Subcutaneous adipose tissue (tissue), 4 donors: ENCODE results near the gene TRAF3. TPM values are rescaled to one million over a fixed set of nuclear protein-coding genes. Genes with fewer than 3 reads are reported as not detected.

Experiments
- total RNA-seq, 4 donors: library from RNA; depleted of rRNA; stranded (reverse); fragments of >200 nt; gene quantifications; one replicate each; pipeline ENCODE4 v1.1.0, GENCODE V29; 2016
- TF ChIP-seq, protein P1 (sequence below): fragments of 450-650 bp; IDR thresholded peaks from one replicate; pipeline ENCODE4 v1.5.1; 2016; ENCODE audit warnings: low read depth, mild to moderate bottlenecking, control low read depth, antibody characterized with exemption, moderate library complexity

Gene TRAF3
- total RNA-seq, 4 donors from 2014 or later = 11.0 to 21.0 (median 14.0) TPM

DNA sequence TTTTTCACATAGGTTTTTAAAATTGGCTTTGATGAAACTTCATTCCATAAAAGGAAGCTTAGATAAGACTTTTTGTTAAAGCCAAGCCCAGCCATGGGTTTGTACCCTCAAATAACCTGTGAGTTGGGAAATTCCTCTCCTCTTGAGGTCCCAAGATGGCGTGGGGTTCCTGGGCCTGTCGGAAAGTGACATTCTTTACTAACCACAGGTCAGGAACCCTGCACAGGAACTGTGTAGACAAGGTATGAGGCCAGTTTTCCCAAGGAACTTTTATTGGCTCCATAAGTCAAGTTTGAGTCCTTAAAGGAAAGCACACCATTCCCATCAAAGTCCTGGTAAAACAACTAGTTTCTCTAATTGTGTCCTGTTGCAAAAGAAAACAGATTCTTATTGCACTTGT, 80.2 kb downstream of the TRAF3 start:
- TF ChIP-seq, protein P1, sequence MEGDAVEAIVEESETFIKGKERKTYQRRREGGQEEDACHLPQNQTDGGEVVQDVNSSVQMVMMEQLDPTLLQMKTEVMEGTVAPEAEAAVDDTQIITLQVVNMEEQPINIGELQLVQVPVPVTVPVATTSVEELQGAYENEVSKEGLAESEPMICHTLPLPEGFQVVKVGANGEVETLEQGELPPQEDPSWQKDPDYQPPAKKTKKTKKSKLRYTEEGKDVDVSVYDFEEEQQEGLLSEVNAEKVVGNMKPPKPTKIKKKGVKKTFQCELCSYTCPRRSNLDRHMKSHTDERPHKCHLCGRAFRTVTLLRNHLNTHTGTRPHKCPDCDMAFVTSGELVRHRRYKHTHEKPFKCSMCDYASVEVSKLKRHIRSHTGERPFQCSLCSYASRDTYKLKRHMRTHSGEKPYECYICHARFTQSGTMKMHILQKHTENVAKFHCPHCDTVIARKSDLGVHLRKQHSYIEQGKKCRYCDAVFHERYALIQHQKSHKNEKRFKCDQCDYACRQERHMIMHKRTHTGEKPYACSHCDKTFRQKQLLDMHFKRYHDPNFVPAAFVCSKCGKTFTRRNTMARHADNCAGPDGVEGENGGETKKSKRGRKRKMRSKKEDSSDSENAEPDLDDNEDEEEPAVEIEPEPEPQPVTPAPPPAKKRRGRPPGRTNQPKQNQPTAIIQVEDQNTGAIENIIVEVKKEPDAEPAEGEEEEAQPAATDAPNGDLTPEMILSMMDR = no peak

DNA sequence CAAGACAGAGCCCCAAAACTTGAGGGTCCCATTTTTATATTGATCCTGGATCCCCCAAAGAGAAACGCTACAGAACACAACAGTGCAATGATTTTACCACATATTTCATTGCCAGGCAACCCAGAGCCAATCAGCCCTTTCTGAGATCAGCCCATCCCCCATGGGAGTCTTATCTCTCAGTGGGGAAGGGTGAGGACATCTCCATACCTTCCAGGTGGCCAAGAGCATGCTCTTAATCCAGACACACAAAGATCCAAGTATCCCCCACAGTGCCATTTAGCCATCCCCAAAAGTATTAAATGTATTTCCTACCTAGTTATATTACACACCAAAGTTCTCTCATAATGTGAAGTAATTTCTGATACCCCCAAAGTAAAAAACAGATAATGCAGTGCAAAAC, 82.7 kb downstream of the TRAF3 start:
- TF ChIP-seq, protein P1 = no peak

DNA sequence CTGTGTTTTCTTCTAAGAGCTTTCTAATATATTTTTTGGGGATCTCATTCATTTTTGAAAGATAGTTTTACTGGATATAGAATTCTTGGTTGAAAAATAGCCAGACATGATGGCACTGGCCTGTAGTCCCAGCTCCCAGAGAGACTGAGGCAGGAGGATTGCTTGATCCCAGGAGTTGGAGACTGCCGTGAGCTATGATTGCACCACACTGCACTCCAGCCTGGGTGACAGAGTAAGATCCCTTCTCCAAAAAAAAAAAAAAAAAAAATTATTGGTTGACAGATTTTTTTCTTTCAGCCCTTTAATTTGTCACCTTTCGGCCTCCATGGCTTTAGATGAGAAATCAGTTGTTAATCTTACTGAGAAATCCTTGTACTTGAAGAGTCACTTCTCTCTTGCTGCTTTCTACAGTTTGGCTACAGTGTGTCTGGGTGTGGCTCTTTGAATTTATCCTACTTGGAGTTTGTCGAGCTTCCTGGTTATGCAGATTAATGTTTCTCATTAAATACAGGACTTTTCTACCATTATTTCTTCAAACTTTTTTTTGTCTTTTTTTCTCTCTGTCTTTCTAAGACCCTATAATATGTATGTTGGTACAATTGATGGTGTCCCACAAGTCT, 85.0 kb downstream of the TRAF3 start:
- TF ChIP-seq, protein P1 = no peak

DNA sequence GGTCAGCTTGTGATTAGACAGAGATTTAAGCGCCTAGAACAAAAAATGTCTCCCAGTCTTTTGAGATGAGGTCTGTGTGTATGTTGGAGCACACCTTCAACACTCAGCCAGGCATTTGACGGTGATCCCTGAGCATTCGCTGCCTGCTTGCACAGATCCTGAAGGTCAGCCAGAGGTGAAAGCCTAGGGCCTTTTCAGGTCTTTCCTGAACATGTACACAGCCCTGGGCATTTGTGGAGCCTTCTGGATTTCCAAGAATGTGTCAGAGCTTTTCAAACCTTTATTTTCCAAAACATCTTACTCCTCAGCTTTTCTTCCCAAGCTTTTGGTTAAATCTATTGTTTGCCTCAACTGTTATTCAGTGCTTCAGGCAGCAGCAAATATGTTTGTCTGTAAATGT, 86.1 kb downstream of the TRAF3 start:
- TF ChIP-seq, protein P1 = no peak

DNA sequence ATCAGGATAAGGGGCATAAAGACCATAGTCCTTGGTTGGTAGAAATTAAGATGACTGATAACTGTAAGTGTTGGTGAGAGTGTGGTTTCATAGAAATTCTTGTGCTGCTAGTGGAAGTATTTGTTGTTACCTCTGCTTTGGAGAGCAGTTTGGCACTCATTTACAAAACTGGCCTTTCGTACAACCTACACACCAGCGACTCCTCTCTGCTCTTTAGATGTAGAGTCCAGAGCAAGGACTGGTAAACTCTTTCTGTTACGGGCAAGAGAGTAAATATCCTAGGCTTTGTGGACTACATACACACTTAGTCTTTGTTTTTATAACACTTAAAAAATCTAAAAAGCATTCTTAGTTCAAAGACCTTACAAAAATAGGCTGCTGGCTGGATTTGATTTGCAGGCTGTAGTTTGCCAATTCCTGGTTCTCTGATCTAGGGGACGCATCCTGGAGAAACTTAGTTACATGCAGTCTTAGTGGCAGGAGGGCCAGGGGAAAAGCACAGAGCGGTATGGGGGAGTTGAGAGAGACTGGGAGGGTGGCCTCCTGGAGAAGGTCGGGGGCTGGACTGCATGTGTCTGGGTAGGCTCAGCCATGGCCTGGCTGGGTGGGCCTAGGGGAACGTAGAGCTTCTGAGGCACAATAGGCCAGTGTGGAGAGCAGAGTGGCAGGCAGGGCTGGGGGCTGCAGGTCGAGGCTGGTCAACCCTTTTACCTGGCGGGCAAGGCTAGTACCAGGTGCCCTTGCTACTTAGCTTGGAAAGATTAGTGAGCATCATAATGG, 89.9 kb downstream of the TRAF3 start:
- TF ChIP-seq, protein P1 = no peak

DNA sequence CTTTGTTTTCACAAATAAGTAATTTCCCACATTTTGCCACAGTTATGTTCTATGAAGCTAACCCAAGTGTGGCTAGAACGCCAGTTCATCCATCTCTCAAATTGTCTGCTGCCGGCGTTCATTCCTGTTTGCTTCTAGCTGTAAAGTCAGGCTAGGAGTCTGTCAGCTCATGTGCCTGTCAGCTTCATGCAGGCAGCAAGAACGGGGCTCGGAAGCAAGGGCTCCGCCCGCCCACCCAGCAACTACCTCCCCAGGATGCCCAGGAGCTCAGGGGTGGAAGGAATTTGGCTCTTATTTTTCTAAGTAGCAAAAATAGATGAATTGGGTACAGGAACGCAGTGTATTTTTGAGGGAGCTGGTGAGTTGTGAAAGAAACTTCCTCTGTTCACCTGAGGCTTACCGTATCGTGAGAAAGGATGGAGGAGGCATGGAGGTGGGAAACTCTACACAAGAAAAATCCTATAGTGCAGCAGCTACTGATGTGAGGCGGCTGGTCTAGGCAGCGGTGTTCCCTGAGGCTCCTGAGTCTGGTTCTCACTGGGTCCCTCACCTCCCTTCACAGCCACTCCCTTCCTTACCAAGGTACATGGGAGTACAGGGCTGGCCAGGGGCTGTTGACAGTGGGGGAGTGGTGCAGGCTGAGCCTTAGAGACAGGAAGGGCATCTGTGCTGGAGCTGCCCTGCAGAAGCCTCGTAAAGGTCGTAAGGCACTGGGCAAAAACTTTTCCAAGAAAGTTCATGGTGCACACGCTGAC, 90.8 kb downstream of the TRAF3 start:
- TF ChIP-seq, protein P1 = no peak

DNA sequence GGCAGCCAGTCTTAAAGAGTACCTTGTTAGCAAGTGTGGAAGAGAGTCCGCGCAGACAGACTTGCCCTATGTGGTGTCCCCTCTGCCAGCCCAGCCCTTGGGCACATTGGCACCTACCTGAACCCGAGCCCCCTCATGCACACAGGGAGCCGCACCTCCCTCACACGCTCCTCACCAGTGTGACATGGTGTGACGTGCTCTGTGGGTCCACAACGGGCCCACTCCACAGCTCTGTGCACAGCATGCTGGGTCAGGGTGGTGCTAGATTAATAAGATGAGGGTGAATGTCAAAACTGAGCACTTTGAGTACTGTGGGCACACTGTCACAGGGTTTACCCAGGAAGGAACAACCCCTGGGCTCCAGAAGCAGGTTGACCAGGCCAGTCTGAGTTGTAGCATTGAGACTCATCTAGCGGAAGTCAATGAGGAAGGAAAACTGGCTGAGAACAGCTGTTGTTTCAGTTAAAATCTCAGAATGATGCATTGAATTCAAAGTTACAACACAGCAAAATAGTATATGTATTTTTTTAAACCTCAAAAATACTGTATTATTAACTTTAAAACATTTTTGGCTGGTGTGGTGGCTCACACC, 91.8 kb downstream of the TRAF3 start:
- TF ChIP-seq, protein P1 = no peak
